ENCODE data around the gene B3GNT3.
"Not testable (repeated sequence)": the region's sequence is repeated elsewhere in the genome, so short reads cannot be mapped to it uniquely, and the experiment has no call there.

B3GNT3 gene

DNA sequence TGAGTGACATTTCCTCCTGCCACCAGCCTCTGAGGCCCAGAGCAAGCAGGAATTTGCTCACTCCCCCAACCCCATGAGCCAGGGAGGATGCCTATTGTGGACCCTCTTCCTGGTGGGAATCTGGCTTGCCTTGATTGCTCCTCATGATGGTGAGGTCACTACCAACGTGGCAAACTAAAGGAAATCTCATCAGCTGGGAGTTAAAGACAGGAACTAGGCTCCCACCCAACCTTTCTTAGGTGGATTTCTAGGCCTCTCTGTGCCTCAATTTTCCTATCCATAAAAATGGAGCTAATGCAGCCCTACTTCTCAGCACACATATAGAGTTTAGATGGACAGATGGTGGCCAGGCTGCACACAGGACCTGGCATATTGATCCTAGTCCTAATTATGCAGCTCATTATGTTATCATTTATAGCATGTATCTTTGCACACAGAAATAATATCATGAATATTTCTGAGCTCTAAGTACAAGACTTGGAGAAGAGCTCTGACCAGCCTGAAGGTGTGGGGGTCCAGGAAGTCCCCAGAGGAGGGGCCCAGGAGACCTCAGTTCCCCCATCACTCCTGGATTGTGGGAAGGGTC, 2.0 kb downstream of the B3GNT3 start:
- no peak for DNase-seq (ENCODE audit: low read depth in 3 of 3)

DNA sequence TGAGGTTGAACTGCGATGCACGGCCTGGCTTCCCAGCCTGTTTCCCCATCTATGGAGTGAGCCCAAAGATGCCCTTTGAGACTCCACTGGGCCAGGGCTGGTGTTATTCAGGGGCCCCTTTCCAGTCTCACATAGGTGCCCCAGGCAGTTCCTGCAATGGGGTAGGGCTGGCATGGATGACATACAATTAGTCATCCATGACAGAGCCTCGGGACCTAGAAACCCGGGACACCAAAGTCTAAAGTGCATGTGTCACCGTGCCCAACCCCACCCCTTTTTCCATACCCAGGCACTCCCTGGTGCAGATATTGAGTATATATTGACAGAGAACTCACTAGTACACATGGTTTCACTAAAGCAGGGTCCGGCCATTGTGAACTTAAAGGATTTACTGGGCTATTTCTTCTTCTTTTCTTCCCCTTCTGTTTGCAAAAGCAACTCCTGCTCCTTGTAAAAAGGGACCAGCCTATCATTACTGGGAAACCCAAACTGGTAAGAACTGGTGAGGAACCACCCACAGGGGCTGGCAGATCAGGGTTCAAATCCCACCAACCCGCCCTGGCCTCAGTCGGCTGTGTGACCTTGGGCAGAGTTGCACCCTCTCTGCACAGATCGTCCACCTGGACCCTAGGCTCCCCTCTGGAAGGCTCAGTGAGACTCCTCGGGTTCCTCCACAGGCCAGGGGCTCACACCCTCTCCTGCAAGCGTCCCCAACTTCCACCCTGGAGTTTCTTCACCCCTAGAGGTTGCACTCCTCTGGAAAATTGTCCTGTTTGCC, 2.7 kb downstream of the B3GNT3 start:
- peak in 2 of 3 experiments; percentile 24 to 27 for DNase-seq (ENCODE audit: low read depth in 3 of 3)

DNA sequence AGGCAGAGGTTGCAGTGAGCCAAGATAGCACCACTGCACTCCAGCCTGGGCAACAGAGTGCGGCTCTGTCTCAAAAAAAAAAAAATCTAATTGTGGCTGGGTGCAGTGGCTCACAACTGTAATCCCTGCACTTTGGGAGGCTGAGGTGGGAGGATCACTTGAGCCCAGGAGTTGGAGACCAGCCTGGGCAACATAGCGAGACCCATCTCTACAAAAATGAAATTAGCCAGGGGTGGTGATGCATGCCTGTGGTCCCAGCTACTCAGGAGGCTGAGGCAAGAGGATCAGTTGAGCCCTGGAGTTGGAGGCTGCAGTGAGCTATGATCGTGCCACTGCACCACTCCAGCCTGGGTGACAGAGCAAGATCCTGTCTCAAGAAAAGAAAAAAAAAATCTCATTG, 3.7 kb downstream of the B3GNT3 start:
- not testable (repeated sequence) for DNase-seq (ENCODE audit: low read depth in 3 of 3)

DNA sequence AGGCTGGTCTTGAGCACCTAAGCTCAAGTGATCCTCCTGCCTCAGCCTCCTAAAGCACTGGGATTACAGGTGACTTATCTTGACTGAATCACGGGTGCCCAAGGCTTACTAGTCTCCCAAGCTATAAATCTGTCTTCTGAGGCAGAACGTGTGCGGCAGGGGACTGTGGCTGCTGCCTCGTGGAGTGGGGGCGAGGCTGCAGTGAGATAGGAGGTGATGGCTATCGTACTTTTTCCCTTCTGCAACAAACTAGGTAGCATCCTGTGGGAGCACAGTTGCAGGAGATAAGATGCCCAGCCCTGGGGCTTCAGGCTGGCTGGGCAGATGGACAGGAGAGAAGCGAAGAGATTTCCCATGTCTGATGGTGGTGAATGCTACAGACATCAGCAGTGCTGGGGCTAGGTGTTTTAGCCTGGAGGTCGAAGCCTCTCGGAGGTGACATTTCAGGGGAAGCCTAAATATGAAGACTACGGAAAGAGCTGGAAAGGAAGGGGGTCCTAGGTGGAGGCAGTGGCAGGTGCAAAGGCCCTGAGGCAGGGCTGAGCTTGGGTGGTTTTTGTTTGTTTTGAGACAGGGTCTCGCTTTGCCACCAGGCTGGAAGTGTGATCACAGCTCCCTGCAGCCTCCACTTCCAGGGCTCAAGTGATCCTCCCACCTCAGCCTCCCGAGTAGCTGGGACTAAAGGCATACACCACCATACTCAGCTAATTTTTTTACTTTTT, 7.4 kb downstream of the B3GNT3 start:
- no peak for DNase-seq (ENCODE audit: low read depth in 3 of 3)

DNA sequence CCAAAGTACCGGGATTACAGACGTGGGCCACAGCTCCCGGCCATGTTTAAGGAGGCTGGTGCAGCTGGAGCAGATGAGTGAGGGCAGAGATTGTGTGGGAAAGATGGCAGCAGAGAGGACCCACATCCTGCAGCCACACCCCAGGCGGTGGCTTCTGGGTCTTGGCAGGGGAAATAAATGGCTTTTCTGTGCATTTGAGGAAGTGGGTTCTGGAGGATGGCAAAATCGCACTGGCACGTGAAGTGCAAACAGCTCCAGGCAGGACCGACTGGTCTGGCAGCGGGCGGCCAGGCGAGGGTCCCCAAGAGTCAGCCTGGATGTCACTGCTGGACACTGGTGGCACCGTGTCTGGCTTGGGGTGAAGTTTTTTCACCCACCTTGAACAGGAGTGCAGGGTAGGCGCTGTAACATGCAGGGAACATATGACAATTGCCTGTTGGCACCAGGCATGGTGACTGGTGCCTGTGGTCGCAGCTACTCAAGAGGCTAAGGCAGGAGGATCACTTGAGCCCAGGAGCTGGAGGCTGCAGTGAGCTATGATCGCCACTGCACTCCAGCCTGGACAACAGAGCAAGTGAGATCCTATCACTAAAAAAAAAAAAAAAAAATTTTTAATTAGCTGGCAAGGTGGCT, 8.4 kb downstream of the B3GNT3 start:
- DNase-seq (ENCODE audit: low read depth in 3 of 3): no peak

DNA sequence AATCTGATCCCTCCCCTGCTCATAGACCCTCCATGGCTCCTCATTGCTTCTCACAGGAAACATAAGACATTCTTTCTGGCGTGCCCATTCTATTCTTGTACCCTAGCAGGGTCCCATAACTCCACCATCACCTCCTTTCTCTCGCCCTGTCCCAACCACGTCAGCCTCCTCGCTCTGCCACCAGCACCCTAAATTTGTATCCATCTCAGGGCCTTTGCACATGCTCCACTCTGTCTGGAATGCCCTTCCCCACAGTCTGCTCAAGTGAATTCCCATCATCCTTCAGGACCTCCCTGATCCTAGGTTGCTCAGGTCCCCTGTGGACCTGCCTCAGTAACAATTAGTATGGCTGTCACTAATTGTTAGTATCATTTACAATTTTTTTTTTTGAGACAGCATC, 10.5 kb downstream of the B3GNT3 start:
- DNase-seq (ENCODE audit: low read depth in 3 of 3): no peak

DNA sequence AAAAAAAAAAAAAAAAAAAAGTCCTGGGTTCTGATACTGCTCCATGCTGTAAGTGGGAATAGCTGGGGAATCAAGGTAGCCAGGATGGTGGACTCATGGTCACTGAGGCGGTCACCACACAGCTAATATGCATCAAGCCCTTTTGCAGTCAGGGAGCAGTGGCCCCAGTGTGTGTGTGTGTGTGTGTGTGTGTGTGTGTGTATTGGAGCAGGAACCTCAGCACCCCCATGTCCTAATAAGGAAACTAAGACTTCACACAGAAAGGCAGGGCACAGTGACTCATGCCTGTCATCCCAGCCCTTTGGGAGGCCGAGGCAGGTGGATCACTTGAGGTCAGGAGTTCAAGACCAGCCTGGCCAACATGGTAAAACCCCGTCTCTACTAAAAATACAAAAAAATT, 12.0 kb downstream of the B3GNT3 start:
- no peak for DNase-seq (ENCODE audit: low read depth in 3 of 3)

DNA sequence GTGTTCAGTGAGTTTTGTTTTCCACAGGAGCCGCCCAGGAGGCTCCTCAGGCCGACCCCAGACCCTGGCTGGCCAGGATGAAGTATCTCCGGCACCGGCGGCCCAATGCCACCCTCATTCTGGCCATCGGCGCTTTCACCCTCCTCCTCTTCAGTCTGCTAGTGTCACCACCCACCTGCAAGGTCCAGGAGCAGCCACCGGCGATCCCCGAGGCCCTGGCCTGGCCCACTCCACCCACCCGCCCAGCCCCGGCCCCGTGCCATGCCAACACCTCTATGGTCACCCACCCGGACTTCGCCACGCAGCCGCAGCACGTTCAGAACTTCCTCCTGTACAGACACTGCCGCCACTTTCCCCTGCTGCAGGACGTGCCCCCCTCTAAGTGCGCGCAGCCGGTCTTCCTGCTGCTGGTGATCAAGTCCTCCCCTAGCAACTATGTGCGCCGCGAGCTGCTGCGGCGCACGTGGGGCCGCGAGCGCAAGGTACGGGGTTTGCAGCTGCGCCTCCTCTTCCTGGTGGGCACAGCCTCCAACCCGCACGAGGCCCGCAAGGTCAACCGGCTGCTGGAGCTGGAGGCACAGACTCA, 12.9 kb downstream of the B3GNT3 start:
- DNase-seq (ENCODE audit: low read depth in 3 of 3): no peak

DNA sequence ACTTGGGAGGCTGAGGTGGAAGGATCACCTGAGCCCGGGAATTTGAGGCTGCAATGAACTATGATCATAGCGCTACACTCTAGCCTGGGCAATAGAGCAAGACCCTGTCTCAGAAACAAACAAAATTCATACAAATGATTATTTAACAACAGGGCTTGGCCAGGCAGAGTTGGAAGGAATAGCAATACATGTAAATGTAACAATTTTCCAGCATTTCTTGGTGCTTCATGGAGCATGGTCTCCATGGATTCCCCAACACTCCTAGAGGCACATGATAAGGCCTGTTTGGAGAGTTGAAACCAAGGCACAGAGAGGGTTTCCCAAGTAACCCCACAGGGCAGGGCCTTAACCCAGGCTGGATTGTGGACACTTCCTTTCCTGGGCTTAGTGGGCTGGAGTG, 16.2 kb downstream of the B3GNT3 start:
- no peak for DNase-seq (ENCODE audit: low read depth in 3 of 3)

DNA sequence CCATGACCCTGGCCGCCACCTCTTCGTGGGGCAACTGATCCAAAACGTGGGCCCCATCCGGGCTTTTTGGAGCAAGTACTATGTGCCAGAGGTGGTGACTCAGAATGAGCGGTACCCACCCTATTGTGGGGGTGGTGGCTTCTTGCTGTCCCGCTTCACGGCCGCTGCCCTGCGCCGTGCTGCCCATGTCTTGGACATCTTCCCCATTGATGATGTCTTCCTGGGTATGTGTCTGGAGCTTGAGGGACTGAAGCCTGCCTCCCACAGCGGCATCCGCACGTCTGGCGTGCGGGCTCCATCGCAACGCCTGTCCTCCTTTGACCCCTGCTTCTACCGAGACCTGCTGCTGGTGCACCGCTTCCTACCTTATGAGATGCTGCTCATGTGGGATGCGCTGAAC, 16.7 kb downstream of the B3GNT3 start:
- no peak for DNase-seq (ENCODE audit: low read depth in 3 of 3)

DNA sequence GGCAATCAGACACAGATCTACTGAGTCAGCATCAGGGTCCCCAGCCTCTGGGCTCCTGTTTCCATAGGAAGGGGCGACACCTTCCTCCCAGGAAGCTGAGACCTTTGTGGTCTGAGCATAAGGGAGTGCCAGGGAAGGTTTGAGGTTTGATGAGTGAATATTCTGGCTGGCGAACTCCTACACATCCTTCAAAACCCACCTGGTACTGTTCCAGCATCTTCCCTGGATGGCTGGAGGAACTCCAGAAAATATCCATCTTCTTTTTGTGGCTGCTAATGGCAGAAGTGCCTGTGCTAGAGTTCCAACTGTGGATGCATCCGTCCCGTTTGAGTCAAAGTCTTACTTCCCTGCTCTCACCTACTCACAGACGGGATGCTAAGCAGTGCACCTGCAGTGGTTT, 17.2 kb downstream of the B3GNT3 start:
- DNase-seq (ENCODE audit: low read depth in 3 of 3): no peak

DNA sequence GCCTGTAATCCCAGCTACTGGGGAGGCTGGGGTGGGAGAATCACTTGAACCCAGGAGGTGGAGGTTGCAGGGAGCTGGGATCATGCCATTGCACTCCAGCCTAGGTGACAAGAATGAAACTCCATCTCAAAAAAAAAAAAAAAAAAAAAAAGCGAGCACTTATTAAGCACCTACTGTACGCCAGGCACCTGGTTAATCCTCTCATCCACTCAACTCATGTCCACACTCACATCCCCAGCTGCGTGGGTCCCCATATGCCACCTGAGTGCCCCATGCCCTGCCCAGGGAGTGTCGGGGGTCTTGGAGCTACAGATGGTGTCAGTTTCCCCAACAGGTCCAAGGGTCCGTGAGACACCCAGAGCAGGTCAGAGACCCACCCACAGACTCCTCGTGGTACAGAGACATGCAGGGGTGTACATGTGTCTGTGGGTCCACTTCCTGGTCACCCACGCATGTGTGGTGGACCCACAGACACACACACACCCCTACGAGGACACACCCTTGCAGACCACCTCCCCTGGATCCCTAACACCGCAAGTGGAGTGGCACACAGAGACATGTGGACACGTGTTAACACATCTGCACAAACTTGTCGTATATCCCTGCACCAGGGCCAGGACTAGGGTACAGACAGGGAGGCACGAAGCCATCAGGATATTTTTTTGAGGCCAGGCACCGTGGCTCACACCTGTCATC, 22.9 kb downstream of the B3GNT3 start:
- no peak for DNase-seq (ENCODE audit: low read depth in 3 of 3)

DNA sequence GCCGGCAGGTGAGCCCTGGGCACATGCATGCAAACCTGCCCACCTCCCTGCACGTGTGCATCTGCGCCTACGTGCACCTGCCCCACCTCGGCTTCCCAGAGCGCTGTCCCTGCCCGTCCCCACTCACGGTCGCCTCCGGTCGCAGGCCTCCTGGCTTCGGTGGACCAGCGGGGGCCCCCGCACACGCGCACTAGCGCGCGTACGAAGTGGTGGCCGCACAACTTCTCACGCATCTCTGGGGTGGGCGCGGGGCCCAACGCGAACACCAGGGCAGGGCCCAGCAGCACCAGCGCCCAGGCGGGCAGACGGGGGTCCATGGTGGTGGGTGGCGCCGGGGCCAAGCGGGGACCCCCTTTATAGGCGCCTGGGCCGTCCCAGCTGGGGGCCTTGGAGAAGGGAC, 26.3 kb downstream of the B3GNT3 start, which contains the start of gene INSL3:
Gene INSL3, minus strand, starts transcription at position 330 of the 400 bp plus-strand sequence. Its CDS starts 13 bp downstream, at position 317.
- no peak for DNase-seq (ENCODE audit: low read depth in 3 of 3)

DNA sequence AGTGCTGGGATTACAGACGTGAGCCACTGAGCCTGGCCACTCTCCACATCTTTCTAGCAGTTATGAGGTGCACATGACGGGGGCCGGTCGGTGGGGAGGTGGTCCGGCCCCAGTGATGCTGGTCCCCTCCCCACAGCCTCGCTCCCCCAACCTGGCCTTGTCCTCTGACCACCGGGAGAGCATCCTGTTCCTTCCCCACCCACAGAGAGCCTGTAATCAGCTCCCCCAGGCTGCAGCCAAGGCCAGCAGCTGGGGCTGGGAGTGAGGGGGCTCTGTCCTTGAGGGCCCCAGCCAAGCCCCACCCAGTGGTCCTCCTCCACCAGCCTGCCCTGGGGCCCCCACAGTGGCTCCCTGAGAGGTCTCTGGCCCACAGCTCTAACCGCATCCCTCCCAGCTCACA, 29.4 kb downstream of the B3GNT3 start:
- DNase-seq (ENCODE audit: low read depth in 3 of 3): no peak

DNA sequence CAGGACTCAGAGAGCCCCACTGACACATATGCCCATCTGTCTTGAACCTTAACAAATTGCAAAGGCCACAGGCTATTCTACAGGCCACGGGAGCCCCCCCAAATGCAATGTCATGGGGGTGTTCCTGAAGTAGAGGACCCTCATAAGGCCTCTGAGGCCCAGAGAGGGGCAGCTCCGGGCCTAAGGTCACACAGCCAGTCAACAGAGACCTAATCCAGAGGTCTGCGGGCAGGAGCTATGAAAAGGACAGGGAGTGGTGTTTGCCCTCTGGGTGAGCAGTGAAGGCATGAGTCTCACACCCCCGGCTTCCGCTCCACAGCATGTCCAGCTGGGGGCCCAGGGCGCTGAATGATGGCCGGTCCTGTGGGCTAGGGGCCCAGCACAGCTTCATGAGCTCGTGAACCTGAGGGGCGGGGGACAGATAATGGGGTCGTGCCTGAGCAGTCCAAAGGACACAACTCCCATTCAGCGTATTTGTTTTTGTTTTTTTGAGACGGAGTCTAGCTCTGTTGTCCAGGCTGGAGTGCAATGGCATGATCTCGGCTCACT, 31.6 kb downstream of the B3GNT3 start:
- DNase-seq (ENCODE audit: low read depth in 3 of 3): no peak

DNA sequence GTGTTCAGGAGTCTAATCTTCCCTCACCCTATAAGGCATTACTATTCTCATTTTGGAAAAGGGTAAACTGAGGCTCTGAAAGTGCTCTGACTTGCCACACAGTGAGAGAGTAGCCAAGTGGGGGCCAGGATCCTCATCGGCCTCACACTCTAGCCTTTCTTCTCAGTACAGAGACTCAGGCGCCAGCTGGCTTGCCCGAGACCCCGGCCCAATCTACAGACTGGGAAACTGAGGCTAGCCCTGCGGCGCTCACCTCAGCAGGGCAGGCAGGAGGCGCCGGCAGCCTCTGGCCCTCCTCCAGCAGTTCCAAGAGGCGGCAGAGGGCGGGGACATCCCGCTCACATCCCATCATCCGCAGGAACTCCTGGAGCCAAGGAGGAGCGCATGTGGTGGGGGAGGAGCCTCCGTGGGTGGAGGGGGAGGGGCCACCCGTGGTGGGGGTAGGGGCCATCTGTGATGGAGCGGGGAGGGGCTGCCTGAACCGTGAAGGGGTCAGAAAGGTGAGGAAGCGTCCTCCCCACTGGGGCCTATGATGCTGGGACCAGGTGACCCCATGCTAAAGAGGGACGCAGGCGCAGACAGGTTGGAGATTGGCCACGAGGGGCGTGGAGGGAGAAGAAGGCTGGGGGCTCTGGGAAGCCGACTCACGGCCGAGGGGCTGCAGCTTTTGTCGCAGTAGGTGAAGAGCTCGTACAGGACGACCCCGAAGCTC, 35.1 kb downstream of the B3GNT3 start:
- no peak for DNase-seq (ENCODE audit: low read depth in 3 of 3)

DNA sequence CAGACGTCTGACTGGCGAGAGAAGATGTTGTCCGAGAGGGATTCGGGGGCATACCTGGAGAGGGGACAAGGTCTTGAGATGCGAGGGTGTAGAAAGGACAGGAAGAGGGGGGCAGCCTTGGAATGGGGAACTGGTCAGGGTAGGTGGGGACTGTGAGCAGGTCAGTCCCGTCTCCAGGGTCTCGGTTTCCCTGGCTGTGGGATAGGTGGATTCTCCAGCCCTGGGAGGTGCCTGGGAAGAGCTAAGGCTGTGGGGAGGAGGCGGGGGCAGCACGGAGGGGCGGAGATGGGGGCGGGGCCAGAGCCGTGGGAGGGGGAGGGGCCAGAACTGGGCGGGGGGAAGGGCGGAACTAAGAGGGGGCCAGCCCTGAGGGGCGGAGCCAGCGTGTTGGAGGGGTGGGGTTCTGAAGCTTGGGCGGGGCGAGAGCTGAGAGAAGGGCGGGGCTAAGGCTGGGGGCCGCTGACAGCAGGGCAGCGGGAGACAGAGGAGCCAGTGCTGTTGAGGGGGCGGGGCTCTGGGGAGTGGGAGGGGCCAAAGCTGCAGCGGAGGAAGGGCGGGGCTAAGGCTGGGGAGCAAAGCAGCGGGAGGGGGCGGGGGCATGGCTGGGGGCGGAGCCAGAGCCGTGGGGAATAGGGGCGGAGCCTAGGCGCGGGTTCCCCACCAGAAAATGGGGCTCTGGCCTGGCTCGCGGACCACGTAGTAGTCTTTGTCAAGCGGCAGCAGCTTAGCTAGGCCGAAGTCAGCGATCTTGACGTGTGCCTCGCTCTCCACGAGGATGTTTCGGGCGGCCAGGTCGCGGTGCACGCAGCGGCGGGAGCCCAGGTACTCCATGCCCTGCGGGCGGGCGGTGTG, 35.9 kb downstream of the B3GNT3 start:
- no peak for DNase-seq (ENCODE audit: low read depth in 3 of 3)

DNA sequence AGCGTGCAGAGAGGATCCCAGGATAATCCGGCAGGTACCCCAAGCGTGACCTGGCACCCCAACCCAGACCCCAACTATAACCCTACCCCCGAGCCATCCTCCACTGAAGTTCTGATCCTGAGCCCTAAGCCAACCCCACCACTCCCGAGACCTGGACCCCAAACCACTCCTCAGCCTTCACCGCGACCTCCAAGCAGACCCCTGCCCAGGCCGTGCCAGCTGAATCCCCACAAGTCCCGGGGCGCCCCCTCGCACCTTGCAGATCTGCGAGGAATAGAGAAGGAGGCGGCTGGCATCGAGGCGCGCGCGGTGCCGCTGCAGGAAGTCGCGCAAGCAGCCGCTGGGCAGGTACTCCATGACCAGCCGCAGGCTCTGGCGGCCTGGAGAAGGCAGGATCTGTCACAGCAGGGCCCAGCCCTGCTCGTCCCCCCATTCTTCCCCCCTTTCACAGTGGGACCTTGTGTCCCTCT, 36.5 kb downstream of the B3GNT3 start:
- no peak for DNase-seq (ENCODE audit: low read depth in 3 of 3)

DNA sequence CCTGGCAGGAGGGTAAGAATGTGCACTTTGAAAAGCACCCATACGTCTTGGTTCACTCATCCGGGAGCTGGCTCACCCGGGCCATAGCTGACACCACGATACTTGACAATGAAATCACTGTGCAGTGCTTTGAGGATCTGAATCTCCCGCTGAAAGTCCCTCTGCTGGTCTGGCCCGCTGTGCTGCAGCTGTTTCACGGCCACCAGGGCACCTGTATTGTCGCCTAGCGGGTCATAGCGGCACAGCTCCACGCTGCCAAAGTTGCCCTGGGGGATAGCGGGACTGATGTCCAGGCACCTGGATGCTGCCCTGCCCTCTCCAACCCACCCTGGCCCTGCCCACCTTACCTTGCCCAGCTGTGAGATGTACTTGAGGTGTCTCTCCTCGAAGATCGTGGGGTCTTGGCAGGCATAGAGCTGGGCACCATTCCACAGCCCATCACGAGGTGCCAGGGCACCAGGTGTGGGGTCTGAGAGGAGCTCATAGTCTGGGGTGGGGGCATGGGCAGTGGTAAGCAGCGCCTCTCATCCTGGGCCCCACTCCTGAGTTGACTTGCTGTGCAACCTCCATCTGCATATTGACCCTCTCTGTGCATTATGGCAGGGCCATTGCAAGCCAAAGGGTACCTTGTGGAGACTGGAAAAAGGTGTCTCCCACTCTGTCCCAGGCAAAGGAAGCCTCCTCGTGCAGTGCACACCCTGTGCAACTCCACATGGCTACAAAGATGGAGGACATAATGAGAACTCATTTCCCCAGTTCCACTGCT, 37.7 kb downstream of the B3GNT3 start:
- no peak for DNase-seq (ENCODE audit: low read depth in 3 of 3)
